GM03348 (cell line): ENCODE results near the gene ARF1.

Experiments used
- DNase-seq: peaks from one replicate; pipeline ENCODE4 v3.0.0; 2012; ENCODE audit warnings: low spot score

Gene ARF1

DNA sequence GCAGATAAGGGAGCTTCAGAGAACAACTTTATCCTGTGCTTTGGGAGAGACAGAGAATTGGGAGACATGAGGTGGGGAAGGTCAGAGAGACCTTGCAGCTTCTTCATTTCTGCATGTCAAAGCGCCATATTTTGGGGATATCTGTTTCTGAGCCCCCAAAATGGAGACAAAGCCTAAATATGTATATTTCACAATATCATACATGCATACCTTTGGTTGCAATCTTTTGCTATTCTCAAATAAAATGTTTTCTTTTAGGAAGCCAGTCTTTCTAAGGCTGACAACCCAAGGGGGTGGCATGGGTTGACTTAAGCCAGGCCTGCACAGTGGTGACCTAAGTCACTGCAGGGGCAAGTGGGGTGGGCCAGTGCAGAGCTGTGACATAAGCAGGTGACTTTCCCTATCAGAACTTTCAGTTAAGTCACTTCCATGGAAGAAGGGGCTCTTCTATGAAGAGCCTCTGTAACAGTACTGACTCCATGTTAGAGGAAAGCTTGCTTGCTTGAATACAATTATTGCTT is 40.5 kb downstream of the ARF1 start:
- DNase-seq: no peak

GRCh38 chr1:228123505-228123904 is 41.0 kb downstream of the ARF1 start:
- DNase-seq: no peak

DNA sequence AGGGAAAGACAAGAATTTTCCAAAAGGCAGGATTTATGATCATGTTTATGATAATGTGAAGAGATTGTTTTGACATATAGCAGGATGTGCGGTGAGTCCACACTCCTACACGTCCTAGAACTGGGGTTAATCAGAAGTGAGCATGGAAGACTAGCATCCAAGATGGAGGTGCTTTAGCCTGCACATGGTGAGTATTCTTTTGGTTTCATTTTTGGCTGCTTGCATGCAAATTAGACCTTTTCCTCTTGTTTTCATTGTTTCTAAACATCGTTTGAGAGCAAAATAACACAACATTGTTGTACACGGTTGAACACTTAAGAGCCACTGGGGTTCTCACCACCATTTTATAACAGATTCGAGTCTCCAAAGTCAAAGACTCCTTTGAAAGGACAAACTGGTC is 42.7 kb downstream of the ARF1 start:
- no peak for DNase-seq

DNA sequence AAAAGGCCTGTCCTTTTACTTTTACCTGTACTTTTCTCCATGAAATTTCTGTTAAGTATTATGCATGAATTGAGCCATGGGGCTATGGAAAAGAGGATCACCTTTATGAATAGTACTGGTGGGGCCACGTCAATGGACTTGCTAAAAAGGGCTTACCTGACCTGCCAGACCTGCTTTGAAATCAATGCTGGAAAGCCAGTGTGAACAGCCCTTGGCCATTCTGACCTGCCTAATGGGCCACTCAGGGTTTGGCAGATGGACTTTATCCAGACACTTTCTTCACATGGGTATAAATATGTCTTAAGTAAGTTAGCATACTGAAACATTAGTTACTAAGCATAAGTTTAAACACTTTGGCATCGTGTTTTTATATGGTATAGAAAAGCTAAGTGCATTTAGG is 49.3 kb downstream of the ARF1 start:
- no peak for DNase-seq

GRCh38 chr1:228134591-228134990 is 52.1 kb downstream of the ARF1 start:
- no peak for DNase-seq

DNA sequence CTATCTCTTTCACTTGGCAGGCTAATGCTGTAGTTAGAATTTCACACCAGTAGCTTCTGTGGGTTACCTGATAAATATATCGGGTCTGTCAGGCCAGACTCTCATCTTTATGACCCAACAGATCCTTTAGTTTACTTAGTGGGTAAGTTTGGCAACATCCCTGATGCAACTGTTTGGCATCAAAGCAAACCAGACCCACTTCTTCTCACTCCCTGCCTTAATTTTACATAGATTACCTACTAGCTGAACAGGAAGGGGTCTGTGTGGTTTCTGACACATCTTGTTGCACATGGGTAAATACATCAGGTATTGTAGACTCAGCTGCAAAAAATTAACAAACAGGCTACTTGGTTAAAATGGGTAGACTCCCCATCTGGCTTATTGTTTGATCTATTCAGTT is 54.4 kb downstream of the ARF1 start:
- no peak for DNase-seq

- DNase-seq: no peak
Measured at GRCh38 chr1:228139406-228139930, 57.0 kb downstream of the ARF1 start.

GRCh38 chr1:228139931-228140723 is 57.6 kb downstream of the ARF1 start, which contains the start of gene GUK1:
TSS of gene GUK1 (plus strand) at chr1:228140279. CDS start at chr1:228140303, 24 bp downstream.
- DNase-seq: peak; percentile 96

GRCh38 chr1:228140724-228141225 is 58.3 kb downstream of the ARF1 start:
- DNase-seq: no peak

DNA sequence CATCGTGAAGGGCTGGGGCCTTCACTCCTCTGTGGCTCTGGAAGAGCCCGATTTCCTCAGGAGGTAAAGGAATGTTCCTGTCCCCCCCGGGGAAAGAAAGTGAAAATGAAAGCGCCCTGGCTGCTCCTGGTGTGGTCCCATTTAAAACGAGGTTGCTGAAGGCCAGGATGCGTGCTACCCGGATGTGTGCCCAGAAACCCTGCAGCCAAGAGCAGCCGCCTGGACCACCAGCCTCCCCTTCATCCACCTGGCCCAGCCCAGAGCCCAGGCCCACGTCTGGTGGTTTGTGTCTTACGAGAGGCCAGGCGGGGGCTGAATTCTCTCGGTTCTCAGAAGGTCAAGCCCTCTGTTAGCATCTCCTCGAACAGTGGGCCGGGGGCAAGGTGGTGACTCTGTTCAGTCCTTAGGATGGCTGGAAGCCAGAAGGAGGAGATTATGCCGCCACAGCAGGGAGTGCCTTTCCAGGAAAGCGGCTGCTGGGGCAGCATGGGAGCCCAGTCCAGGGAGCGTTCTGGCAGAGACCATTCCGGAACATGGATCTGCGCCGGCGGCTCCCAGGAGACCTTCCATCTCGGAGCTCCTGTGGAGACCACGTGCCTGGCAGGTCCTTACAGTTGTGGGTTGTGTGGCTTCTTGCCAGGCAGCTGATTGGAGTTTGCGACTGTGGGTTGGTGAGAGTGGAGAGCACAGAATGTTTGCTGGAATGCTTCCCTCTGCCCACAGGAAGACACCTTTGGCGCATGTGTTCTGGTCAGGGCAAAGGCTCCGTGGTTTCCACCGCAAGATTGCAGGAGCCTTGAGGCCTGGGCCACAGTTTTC is 58.9 kb downstream of the ARF1 start:
- DNase-seq: peak; percentile 63

- no peak for DNase-seq
Measured at GRCh38 chr1:228142155-228142691, 59.7 kb downstream of the ARF1 start.

- no peak for DNase-seq
Measured at GRCh38 chr1:228142701-228143136, 60.2 kb downstream of the ARF1 start.

- no peak for DNase-seq
Measured at GRCh38 chr1:228143480-228144192, 61.1 kb downstream of the ARF1 start.

DNA sequence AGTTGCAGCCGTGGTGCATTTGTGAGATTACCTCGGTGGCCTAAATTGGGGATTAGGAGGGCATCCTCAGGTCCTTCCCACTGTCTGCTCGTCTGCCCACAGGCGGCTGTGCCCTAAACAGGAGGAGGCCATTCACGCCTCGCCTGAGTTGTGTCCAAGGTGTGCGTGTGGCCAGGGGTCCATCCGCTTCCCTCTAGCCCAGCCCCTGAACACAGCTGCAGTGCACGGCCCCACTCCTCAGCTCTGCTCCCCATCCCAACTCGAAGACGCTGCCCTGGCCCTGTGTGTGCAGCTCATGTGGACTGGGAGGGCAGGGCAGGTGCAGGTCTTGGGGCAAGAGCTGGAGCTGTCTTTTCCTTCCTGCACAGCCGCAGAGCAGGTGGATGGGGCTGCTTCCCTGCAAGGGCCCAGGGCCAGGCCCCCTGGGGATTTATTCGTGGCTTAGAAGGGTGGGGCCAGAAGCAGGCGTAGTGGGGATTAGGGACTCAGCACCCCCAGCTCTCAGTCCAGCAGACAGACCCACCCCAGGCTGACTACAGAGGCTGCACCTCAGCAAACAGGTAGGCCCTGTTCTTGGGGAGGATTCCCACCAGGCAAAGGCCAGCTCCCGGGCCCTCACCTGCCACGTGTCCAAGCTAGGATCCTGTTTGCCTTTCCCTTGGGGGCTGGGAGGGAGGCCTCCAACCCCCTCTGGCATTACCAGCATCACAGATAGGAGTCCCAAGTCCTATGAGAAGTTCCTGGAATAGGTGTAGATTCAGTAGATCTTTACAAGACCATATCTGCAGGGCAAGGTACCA is 61.9 kb downstream of the ARF1 start:
- no peak for DNase-seq

DNA sequence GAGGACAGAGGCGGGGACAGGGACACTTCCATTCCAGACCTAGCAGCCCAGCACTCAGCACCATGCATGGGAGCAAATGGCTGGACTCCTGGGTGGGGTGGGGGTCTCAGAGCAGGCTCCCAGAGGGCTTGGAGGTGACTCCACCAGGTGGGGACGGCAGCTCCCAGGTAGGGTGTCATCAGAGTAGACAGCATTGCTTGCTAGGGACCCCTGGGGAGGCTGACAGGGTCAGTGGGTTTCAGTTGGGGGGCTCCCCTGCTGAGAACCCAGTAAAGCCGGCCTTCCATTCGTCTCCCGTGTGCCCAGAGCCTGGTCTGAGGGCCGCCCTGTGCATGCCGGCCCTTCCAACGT is 62.5 kb downstream of the ARF1 start:
- DNase-seq: no peak

GRCh38 chr1:228145463-228146416 is 63.2 kb downstream of the ARF1 start:
- no peak for DNase-seq

DNA sequence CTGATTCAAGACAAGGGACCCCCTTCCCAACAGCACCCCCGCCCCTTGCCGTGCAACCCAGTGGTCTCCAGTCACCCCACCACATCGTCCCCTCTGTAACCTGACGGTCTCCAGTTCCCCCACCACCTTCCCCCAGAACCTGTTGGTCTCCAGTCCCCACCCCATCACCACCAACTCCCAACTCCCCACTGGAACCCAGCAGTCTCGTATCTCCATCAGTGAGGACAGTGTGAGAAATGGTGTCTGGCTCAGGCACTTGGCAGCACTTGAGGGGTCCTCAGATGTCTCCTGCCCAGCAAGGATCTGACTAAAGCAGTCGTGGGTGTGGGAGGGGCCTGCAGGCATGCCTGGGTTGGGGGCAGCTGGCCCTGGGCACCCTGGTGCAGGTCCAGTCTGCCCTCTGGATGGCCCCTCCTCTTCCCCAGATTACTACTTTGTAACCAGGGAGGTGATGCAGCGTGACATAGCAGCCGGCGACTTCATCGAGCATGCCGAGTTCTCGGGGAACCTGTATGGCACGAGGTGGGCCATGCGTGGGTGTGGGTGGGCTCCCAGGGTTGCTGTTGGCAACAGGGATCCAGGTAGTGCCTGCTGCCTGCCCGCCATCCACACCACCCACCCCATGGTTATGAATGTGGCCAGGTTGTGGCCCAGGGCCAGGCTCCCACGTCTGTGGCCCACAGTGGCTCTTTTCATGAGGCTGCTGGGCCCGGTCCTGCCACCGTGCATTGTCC is 64.1 kb downstream of the ARF1 start:
- no peak for DNase-seq

GRCh38 chr1:228147151-228147693 is 64.7 kb downstream of the ARF1 start:
- no peak for DNase-seq

GRCh38 chr1:228147768-228148167 is 65.3 kb downstream of the ARF1 start:
- DNase-seq: no peak
